HUES64 (cell line): ENCODE measurements around the gene ATP13A3.

Source experiments
- H3K27ac ChIP-seq: 2 replicates; pipeline ENCODE4 v1.7.0; 2013; ENCODE audit warnings: low read depth, low read length, inconsistent platforms
- H3K27me3 ChIP-seq: 2 replicates; pipeline ENCODE4 v1.6.1; 2013; ENCODE audit warnings: mild to moderate bottlenecking, low read length; ENCODE audit not compliant: insufficient read depth
- H3K36me3 ChIP-seq: 2 replicates; pipeline ENCODE4 v1.6.1; 2013; ENCODE audit warnings: mild to moderate bottlenecking, low read length; ENCODE audit not compliant: insufficient read depth
- H3K4me1 ChIP-seq: 2 replicates; pipeline ENCODE4 v1.6.1; 2013; ENCODE audit warnings: mild to moderate bottlenecking, low read length, moderate library complexity; ENCODE audit not compliant: insufficient read depth
- H3K4me3 ChIP-seq: 2 replicates; pipeline ENCODE4 v1.5.1; 2013; ENCODE audit warnings: mild to moderate bottlenecking, low read length, moderate library complexity
- H3K9ac ChIP-seq: 2 replicates; pipeline ENCODE4 v1.6.1; 2013; ENCODE audit warnings: mild to moderate bottlenecking, low read depth, low read length
- H3K9me3 ChIP-seq: 2 replicates; pipeline ENCODE4 v1.6.1; 2013; ENCODE audit warnings: low read depth, low read length; ENCODE audit not compliant: insufficient read depth
- WGBS: fragments of 150-250, 120-280 bp; methylation state at CpG from one replicate; pipeline ENCODE4 v1.1.7; 2013; ENCODE audit warnings: missing lambda C conversion rate; 5-methylcytosine and 5-hydroxymethylcytosine counted together

The ATP13A3 gene

DNA sequence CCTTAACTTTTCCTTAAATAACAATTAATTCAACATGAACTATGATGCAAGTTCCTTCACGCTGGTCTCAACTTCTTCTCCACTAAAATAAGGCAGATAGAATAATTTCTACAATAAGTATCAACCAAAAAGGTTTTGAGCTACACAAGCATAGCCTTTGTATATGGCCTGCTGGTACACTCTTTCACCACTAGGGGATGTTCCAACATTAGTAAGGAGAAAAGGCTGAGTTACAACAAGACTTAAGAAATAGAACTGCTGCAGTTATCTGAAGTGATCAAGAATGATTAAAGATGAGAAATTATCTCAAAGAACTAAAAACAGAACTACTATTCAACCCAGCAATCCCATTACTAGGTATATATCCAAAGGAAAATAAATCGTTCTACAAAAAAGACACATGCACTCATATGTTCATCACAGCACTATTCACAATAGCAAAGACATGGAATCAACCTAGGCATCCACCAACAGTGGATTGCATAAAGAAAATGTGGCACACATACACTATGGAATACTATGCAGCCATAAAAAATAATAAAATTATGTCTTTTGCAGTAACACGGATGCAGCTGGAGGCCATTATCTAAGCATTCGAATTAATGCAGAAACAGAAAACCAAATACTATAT, 14.4 kb downstream of the ATP13A3 start:
- H3K9ac ChIP-seq, result no peak overlapping the region
- 55% methylated on average over 2 of the region's 4 CpGs for WGBS
- H3K27ac ChIP-seq, result no peak overlapping the region
- H3K36me3 ChIP-seq, result no peaks in the 10 kb centered on the region
- H3K4me1 ChIP-seq, result peaks cover 8% of the 10 kb centered on the region; the same call in 1 of the 2 replicates
- no peak overlapping the region for H3K4me3 ChIP-seq
- H3K27me3 ChIP-seq, result no peaks in the 10 kb centered on the region
- no peaks in the 10 kb centered on the region for H3K9me3 ChIP-seq

DNA sequence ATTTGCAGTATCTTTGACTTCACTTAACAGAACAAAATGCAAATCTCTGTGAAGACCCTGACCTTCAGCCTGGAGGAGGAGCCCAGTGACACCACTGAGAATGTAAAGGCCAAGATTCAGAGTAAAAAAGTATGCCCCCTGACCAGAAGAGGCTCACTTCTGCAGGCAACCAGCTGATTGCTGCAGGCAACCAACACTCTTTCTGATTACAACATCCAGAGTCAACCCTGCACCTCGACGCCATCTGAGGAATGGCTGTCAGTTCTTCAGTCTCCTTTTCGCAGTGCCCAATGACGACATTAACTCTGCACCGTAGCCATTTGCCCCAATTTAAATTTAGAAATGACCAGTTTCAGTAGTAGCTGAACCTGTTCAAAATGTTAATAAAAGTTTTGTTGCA, 14.9 kb downstream of the ATP13A3 start:
- Histone ChIP-seq H3K4me3 (no peak overlapping the region), H3K9ac (no peak overlapping the region), H3K27me3 (no peaks in the 10 kb centered on the region), H3K36me3 (no peaks in the 10 kb centered on the region), H3K27ac (no peak overlapping the region), H3K4me1 (peaks cover 8% of the 10 kb centered on the region; the same call in 1 of the 2 replicates), H3K9me3 (no peaks in the 10 kb centered on the region)
- 68% methylated on average over 5 of the region's 5 CpGs for WGBS

GRCh38 chr3:194470615-194471014, 16.2 kb downstream of the ATP13A3 start:
- Histone ChIP-seq H3K27ac (no peak overlapping the region), H3K27me3 (no peaks in the 10 kb centered on the region), H3K4me3 (no peak overlapping the region), H3K9ac (no peak overlapping the region), H3K9me3 (no peaks in the 10 kb centered on the region), H3K36me3 (no peaks in the 10 kb centered on the region), H3K4me1 (peaks cover 8% of the 10 kb centered on the region; the same call in 1 of the 2 replicates)
- 95% methylated on average over 3 of the region's 4 CpGs for WGBS

GRCh38 chr3:194469977-194470376, 16.8 kb downstream of the ATP13A3 start:
- no peak overlapping the region for H3K9ac ChIP-seq
- H3K4me1 ChIP-seq, result peaks cover 8% of the 10 kb centered on the region; the same call in 1 of the 2 replicates
- H3K27me3 ChIP-seq, result no peaks in the 10 kb centered on the region
- no peaks in the 10 kb centered on the region for H3K36me3 ChIP-seq
- H3K27ac ChIP-seq, result no peak overlapping the region
- H3K9me3 ChIP-seq, result no peaks in the 10 kb centered on the region
- no peak overlapping the region for H3K4me3 ChIP-seq

- H3K9me3 ChIP-seq, result no peaks in the 10 kb centered on the region
- no peak overlapping the region for H3K27ac ChIP-seq
- no peak overlapping the region for H3K4me3 ChIP-seq
- H3K4me1 ChIP-seq, result peaks cover 8% of the 10 kb centered on the region; the same call in 1 of the 2 replicates
- H3K36me3 ChIP-seq, result no peaks in the 10 kb centered on the region
- no peaks in the 10 kb centered on the region for H3K27me3 ChIP-seq
- no peak overlapping the region for H3K9ac ChIP-seq
- WGBS, result 100% methylated on average over 2 of the region's 3 CpGs
Observed at GRCh38 chr3:194468086-194468485, 18.7 kb downstream of the ATP13A3 start.

- H3K4me1 ChIP-seq, result peaks cover 5% of the 10 kb centered on the region; the same call in 1 of the 2 replicates
- H3K27me3 ChIP-seq, result no peaks in the 10 kb centered on the region
- H3K9me3 ChIP-seq, result no peaks in the 10 kb centered on the region
- no peak overlapping the region for H3K9ac ChIP-seq
- H3K4me3 ChIP-seq, result no peak overlapping the region
- no peaks in the 10 kb centered on the region for H3K36me3 ChIP-seq
- 95% methylated on average over 2 of the region's 2 CpGs for WGBS
- H3K27ac ChIP-seq, result no peak overlapping the region
Observed at GRCh38 chr3:194466761-194467356, 19.9 kb downstream of the ATP13A3 start.

DNA sequence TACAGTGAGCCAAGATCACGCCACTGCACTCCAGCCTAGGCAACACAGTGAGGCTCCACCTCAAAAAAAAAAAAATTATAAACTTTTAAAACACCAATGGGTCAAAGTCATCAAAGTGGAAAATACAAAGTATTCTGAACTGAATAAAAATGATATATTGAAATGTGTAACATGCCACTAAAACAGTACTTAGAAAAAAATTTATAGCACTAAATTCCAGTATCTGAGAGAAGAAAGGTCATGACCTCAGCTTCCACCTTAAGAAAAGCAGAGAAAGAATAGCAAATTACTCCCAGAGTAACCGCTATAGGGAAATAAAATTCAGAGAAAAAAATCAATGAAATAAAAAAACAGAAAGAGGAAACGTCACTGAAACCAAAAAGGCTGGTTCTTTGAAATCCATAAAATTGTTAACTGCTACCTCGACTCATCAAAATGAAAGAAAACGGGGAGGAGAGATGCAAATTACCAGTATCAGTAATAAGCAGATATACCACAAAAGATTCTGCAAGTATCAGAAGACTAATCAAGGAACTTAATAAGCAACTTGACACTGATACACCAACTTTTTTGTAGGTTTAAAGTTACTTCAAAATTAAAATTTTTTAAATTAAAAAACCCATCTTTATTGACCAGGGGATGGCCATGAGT, 20.8 kb downstream of the ATP13A3 start:
- WGBS, result 91% methylated on average over 5 of the region's 5 CpGs
- no peaks in the 10 kb centered on the region for H3K9me3 ChIP-seq
- peaks cover 2% of the 10 kb centered on the region; the same call in 1 of the 2 replicates for H3K36me3 ChIP-seq
- no peak overlapping the region for H3K9ac ChIP-seq
- no peaks in the 10 kb centered on the region for H3K27me3 ChIP-seq
- no peak overlapping the region for H3K4me3 ChIP-seq
- H3K4me1 ChIP-seq, result 0 out of 2 replicates have a peak, but pooled peaks cover 2% of the 10 kb centered on the region
- H3K27ac ChIP-seq, result no peak overlapping the region

- Histone ChIP-seq H3K4me1 (0 out of 2 replicates have a peak, but pooled peaks cover under 1% of the 10 kb centered on the region), H3K9ac (no peak overlapping the region), H3K27ac (no peak overlapping the region), H3K9me3 (no peaks in the 10 kb centered on the region), H3K27me3 (no peaks in the 10 kb centered on the region), H3K36me3 (peaks cover 9% of the 10 kb centered on the region), H3K4me3 (no peak overlapping the region)
- 95% methylated on average over 7 of the region's 7 CpGs for WGBS
Observed at GRCh38 chr3:194465246-194465645, 21.6 kb downstream of the ATP13A3 start.

DNA sequence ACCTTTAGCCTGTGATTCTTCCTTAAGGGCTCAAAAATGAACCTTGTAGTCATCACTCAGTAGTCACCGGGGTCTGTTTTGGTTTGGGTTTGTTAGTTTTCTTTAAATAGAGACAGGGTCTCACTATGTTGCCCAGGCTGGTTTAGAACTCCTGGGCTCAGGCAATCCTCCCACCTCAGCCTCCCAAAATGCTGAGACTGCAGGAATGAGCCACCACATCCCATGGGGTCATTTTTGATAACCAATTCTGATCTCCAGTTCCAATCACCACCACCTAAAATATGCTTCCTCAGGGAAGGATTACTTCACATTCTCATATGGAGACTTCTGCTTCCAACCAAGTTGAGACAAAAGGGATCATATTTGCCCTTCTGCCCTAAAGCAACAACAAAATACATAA, 22.1 kb downstream of the ATP13A3 start:
- Histone ChIP-seq H3K4me1 (no peaks in the 10 kb centered on the region), H3K9ac (no peak overlapping the region), H3K4me3 (no peak overlapping the region), H3K9me3 (no peaks in the 10 kb centered on the region), H3K27me3 (no peaks in the 10 kb centered on the region), H3K27ac (no peak overlapping the region), H3K36me3 (peaks cover 14% of the 10 kb centered on the region)
- WGBS, result 100% methylated on average over 1 of the region's 1 CpG

- no peaks in the 10 kb centered on the region for H3K4me1 ChIP-seq
- 95% methylated on average over 2 of the region's 2 CpGs for WGBS
- no peaks in the 10 kb centered on the region for H3K27me3 ChIP-seq
- H3K9ac ChIP-seq, result no peak overlapping the region
- no peak overlapping the region for H3K4me3 ChIP-seq
- peaks cover 29% of the 10 kb centered on the region for H3K36me3 ChIP-seq
- H3K27ac ChIP-seq, result no peak overlapping the region
- no peaks in the 10 kb centered on the region for H3K9me3 ChIP-seq
Observed at GRCh38 chr3:194462936-194463335, 23.9 kb downstream of the ATP13A3 start.

- Histone ChIP-seq H3K4me3 (no peak overlapping the region), H3K36me3 (peaks cover 49% of the 10 kb centered on the region), H3K27me3 (no peaks in the 10 kb centered on the region), H3K9me3 (no peaks in the 10 kb centered on the region), H3K9ac (no peak overlapping the region), H3K4me1 (no peaks in the 10 kb centered on the region), H3K27ac (no peak overlapping the region)
- 96% methylated on average over 4 of the region's 5 CpGs for WGBS
Observed at GRCh38 chr3:194460566-194460965, 26.2 kb downstream of the ATP13A3 start.
